Trophoblast cell (in vitro differentiated cells and primary cell): ENCODE data around the gene PYGO1.

Experiments used
- DNase-seq, 2 donors: peaks; one replicate each; pipeline ENCODE4 v3.0.0-alpha.2; 2016
- H2AFZ ChIP-seq: 2 replicates; pipeline ENCODE4 v1.6.1; 2013; ENCODE audit warnings: low read length, moderate library complexity, mild to moderate bottlenecking; ENCODE audit not compliant: insufficient read depth, poor library complexity
- H2AK5ac ChIP-seq: 2 replicates; pipeline ENCODE4 v1.6.1; 2013; ENCODE audit warnings: mild to moderate bottlenecking, low read length
- H2BK120ac ChIP-seq: 2 replicates; pipeline ENCODE4 v1.6.1; 2013; ENCODE audit warnings: low read length, mild to moderate bottlenecking, moderate library complexity; ENCODE audit not compliant: insufficient read depth, poor library complexity
- H2BK12ac ChIP-seq: 2 replicates; pipeline ENCODE4 v1.6.1; 2013; ENCODE audit warnings: mild to moderate bottlenecking, low read length, moderate library complexity
- H2BK5ac ChIP-seq: 2 replicates; pipeline ENCODE4 v1.6.1; 2013; ENCODE audit warnings: low read length, low read depth, moderate library complexity, mild to moderate bottlenecking; ENCODE audit not compliant: poor library complexity
- H3K14ac ChIP-seq: 2 replicates; pipeline ENCODE4 v1.6.1; 2013; ENCODE audit warnings: mild to moderate bottlenecking, low read length
- H3K18ac ChIP-seq: 2 replicates; pipeline ENCODE4 v1.6.1; 2013; ENCODE audit warnings: mild to moderate bottlenecking, low read length
- H3K23ac ChIP-seq: 2 replicates; pipeline ENCODE4 v1.6.1; 2013; ENCODE audit warnings: low read length
- H3K27ac ChIP-seq: 2 replicates; pipeline ENCODE4 v1.5.1; 2013; ENCODE audit warnings: low read depth, mild to moderate bottlenecking, inconsistent platforms, low read length, moderate library complexity
- H3K27me3 ChIP-seq: 2 replicates; pipeline ENCODE4 v1.6.1; 2013; ENCODE audit warnings: inconsistent platforms, mild to moderate bottlenecking, low read length, moderate library complexity; ENCODE audit not compliant: insufficient read depth
- H3K36me3 ChIP-seq, 2 experiments: 1 replicate in 1 of 2; 2 replicates in 1 of 2; pipeline ENCODE4 v1.6.1; 2013; ENCODE audit warnings: low read length in 2 of 2, mild to moderate bottlenecking in 2 of 2, moderate library complexity in 1 of 2; ENCODE audit not compliant: insufficient read depth in 2 of 2, control insufficient read depth in 1 of 2
- H3K4ac ChIP-seq: 2 replicates; pipeline ENCODE4 v1.6.1; 2013; ENCODE audit warnings: low read depth, mild to moderate bottlenecking, low read length, moderate library complexity
- H3K4me1 ChIP-seq, 2 experiments: 1 replicate in 1 of 2; 2 replicates in 1 of 2; pipeline ENCODE4 v1.6.1; 2013; ENCODE audit warnings: low read length in 2 of 2, mild to moderate bottlenecking in 2 of 2, moderate library complexity in 1 of 2; ENCODE audit not compliant: insufficient read depth in 2 of 2, control insufficient read depth in 1 of 2
- H3K4me2 ChIP-seq: 2 replicates; pipeline ENCODE4 v1.6.1; 2013; ENCODE audit warnings: inconsistent platforms, mild to moderate bottlenecking, low read length, moderate library complexity
- H3K4me3 ChIP-seq: 2 replicates; pipeline ENCODE4 v1.5.1; 2013; ENCODE audit warnings: mild to moderate bottlenecking, low read depth, low read length, inconsistent platforms
- H3K79me1 ChIP-seq: one replicate; pipeline ENCODE4 v1.6.1; 2013; ENCODE audit warnings: low read length
- H3K79me2 ChIP-seq: 2 replicates; pipeline ENCODE4 v1.6.1; 2013; ENCODE audit warnings: low read length, mild to moderate bottlenecking; ENCODE audit not compliant: control insufficient read depth, insufficient read depth, poor library complexity
- H3K9ac ChIP-seq: 2 replicates; pipeline ENCODE4 v1.6.1; 2013; ENCODE audit warnings: mild to moderate bottlenecking, low read length
- H3K9me3 ChIP-seq: 2 replicates; pipeline ENCODE4 v1.6.1; 2013; ENCODE audit warnings: low read depth, mild to moderate bottlenecking, control low read depth, inconsistent platforms, low read length; ENCODE audit not compliant: insufficient read depth
- H4K12ac ChIP-seq: 2 replicates; pipeline ENCODE4 v1.6.1; 2013; ENCODE audit warnings: low read depth, mild to moderate bottlenecking, low read length, moderate library complexity
- H4K8ac ChIP-seq: 2 replicates; pipeline ENCODE4 v1.6.1; 2013; ENCODE audit warnings: low read depth, mild to moderate bottlenecking, low read length, moderate library complexity
- H4K91ac ChIP-seq: one replicate; pipeline ENCODE4 v1.6.1; 2013; ENCODE audit warnings: low read depth, mild to moderate bottlenecking, low read length, moderate library complexity
- WGBS: extraction: QIAGEN DNeasy Blood & Tissue Kit; methylation state at CpG from one replicate; pipeline ENCODE4 v1.1.7; 2013; ENCODE audit warnings: missing lambda C conversion rate; ENCODE audit not compliant: insufficient read length, insufficient coverage; ENCODE audit errors: extremely low coverage; 5-methylcytosine and 5-hydroxymethylcytosine counted together

The PYGO1 gene

DNA sequence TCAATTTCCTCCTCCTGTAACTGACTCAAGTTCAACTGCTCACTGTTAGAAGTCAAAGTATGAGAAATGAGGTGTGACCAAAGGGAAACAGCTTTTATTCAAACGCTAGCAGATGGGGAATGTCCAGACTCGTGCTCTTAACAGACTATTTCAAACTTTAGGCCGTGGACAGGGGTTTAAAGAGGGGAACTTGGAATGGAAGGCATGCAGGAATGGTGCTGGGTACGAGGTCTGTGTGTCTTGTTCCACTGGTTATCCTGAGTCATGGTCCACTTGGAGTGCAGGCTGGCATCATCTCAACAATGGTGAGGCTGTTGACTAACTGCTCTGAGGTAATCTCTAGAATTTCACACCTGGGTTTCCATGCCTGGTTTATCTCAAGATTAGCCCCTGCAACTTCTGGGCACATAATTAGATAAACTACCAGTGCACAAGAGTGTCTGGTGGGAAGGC, 57.3 kb downstream of the PYGO1 start:
- no peaks in the 10 kb centered on the region for H3K27me3 ChIP-seq
- no peak overlapping the region for H3K18ac ChIP-seq
- H3K4me3 ChIP-seq = no peak overlapping the region
- H2BK12ac ChIP-seq = no peak overlapping the region
- no peak overlapping the region for H2BK5ac ChIP-seq
- H3K79me2 ChIP-seq = no peaks in the 10 kb centered on the region
- H2AFZ ChIP-seq = no peak overlapping the region
- no peak overlapping the region for H3K23ac ChIP-seq
- H3K9me3 ChIP-seq = no peaks in the 10 kb centered on the region
- H3K79me1 ChIP-seq = no peaks in the 10 kb centered on the region
- no peak overlapping the region for H4K8ac ChIP-seq
- no peak overlapping the region for H3K4ac ChIP-seq
- peaks cover 0 to 4% of the 10 kb centered on the region in 2 experiments for H3K4me1 ChIP-seq
- DNase-seq = peak; percentile 63 to 87
- H4K12ac ChIP-seq = no peak overlapping the region
- H2AK5ac ChIP-seq = no peak overlapping the region
- H3K14ac ChIP-seq = no peak overlapping the region
- no peak overlapping the region for H3K9ac ChIP-seq
- H4K91ac ChIP-seq = no peak overlapping the region
- H3K27ac ChIP-seq = no peak overlapping the region
- H3K36me3 ChIP-seq = no peaks in the 10 kb centered on the region
- no peak overlapping the region for H3K4me2 ChIP-seq
- no CpG with 5 or more reads among the region's 4 CpGs for WGBS
- H2BK120ac ChIP-seq = no peak overlapping the region

DNA sequence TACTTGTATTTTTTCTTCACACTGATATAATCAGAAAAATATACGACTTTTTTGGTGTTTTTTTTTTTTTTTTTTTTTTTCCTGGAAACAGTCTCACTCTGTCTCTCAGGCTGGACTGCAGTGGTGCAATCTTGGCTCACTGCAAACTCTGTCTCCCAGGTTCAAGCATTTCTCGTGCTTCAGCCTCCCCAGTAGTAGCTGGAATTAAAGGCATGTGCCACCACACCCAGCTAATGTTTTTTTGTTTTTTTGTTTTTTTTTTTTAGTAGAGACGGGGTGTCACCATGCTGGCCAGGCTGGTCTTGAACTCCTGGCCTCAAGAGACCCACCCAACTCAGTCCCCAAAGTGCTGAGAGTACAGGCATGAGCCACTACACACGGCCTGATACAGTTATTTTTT, 59.3 kb downstream of the PYGO1 start:
- Histone ChIP-seq H2BK5ac (no peak overlapping the region), H3K4me3 (no peak overlapping the region), H3K23ac (no peak overlapping the region), H3K4me2 (no peak overlapping the region), H3K79me1 (no peaks in the 10 kb centered on the region), H3K79me2 (no peaks in the 10 kb centered on the region), H4K8ac (no peak overlapping the region), H4K12ac (no peak overlapping the region), H2AFZ (no peak overlapping the region), H3K4ac (no peak overlapping the region), H3K18ac (no peak overlapping the region), H3K9ac (no peak overlapping the region), H3K27me3 (no peaks in the 10 kb centered on the region), H3K9me3 (no peaks in the 10 kb centered on the region), H3K4me1 (peaks cover 0 to 4% of the 10 kb centered on the region in 2 experiments), H3K14ac (no peak overlapping the region), H2AK5ac (no peak overlapping the region), H4K91ac (no peak overlapping the region), H2BK120ac (no peak overlapping the region), H2BK12ac (no peak overlapping the region), H3K27ac (no peak overlapping the region), H3K36me3 (no peaks in the 10 kb centered on the region)
- DNase-seq = no peak
- WGBS = no CpG with 5 or more reads among the region's 4 CpGs

DNA sequence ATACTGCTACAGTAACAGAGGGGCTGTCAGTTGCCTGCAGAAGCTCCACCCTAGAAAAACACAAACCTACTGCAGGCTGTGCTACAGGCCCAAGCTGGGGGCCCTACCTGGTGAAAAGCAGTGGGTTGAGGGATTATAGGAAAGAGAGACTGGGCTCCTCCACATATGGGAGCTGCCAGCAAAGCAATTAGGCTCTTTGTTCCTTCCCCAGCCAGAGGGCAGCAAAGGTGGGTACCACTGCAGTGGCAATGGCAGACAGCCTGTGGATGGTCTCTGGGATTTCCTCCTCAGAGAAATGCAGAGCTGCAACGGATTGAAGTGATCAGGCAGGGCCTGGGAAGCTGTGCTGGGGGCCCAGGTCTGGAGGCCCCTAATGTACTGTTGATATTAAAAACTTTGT, 61.0 kb downstream of the PYGO1 start:
- Histone ChIP-seq H3K9me3 (no peaks in the 10 kb centered on the region), H4K12ac (no peak overlapping the region), H4K8ac (no peak overlapping the region), H3K79me1 (no peaks in the 10 kb centered on the region), H3K4ac (no peak overlapping the region), H3K4me3 (no peak overlapping the region), H3K36me3 (no peaks in the 10 kb centered on the region), H2BK12ac (no peak overlapping the region), H2BK120ac (no peak overlapping the region), H3K27ac (no peak overlapping the region), H3K14ac (no peak overlapping the region), H2AFZ (no peak overlapping the region), H3K27me3 (no peaks in the 10 kb centered on the region), H3K4me1 (peaks cover 0 to 4% of the 10 kb centered on the region in 2 experiments), H3K9ac (no peak overlapping the region), H3K23ac (no peak overlapping the region), H4K91ac (no peak overlapping the region), H2BK5ac (no peak overlapping the region), H2AK5ac (no peak overlapping the region), H3K79me2 (no peaks in the 10 kb centered on the region), H3K4me2 (no peak overlapping the region), H3K18ac (no peak overlapping the region)
- WGBS = no CpG with 5 or more reads among the region's 1 CpG
- no peak for DNase-seq

DNA sequence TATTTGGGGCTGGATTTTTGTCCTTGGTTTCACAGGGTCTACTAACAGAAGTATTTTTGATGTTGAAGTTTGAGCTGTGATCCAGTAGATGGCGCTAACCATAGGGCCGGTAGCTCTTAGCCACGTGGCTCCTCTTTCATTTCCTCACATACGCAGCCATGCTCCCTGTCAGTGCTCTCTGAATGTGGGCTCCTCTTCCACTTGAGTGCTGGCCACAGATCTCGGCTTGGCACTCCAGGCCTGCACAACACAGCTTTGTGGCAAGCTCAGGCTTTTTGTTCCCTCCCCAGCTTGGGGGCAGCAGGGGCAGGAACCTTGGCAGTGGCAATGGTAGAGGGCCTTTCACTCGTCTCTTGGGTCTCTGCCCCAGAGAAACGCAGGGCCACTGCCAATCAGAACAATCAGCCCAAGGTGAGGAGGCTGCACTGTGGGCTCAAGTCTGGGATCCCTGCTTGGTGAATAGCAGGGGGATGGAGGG, 61.5 kb downstream of the PYGO1 start:
- WGBS = no CpG with 5 or more reads among the region's 7 CpGs
- DNase-seq = peak in 1 of 2 donors; percentile 69
- H3K79me2 ChIP-seq = no peaks in the 10 kb centered on the region

More for the DNA sequence above, 61.5 kb downstream of the PYGO1 start:
- H4K8ac ChIP-seq = peak overlapping the region; percentile 18
- no peak overlapping the region for H3K4me2 ChIP-seq
- H2BK5ac ChIP-seq = no peak overlapping the region
- no peak overlapping the region for H4K91ac ChIP-seq
- H2AFZ ChIP-seq = no peak overlapping the region
- H3K23ac ChIP-seq = no peak overlapping the region
- H2BK12ac ChIP-seq = no peak overlapping the region
- H3K27ac ChIP-seq = no peak overlapping the region
- no peak overlapping the region for H4K12ac ChIP-seq
- no peak overlapping the region for H2AK5ac ChIP-seq
- no peaks in the 10 kb centered on the region for H3K9me3 ChIP-seq
- no peak overlapping the region for H3K18ac ChIP-seq
- no peaks in the 10 kb centered on the region for H3K36me3 ChIP-seq
- H3K4ac ChIP-seq = no peak overlapping the region
- no peaks in the 10 kb centered on the region for H3K79me1 ChIP-seq
- peaks cover 0 to 4% of the 10 kb centered on the region in 2 experiments for H3K4me1 ChIP-seq
- H3K27me3 ChIP-seq = no peaks in the 10 kb centered on the region
- H2BK120ac ChIP-seq = no peak overlapping the region
- H3K9ac ChIP-seq = no peak overlapping the region
- H3K14ac ChIP-seq = no peak overlapping the region
- H3K4me3 ChIP-seq = no peak overlapping the region
